B cell (primary cell): ENCODE results near the gene XIRP2. TPM values are rescaled to one million over a fixed set of nuclear protein-coding genes. Genes with fewer than 3 reads are reported as not detected.

ENCODE experiments used
- ATAC-seq: fragments of 200-7000 bp; cut with Tn5 transposase; one replicate; pipeline ENCODE4 v1.10.0; 2021; ENCODE audit warnings: low read depth, mild to moderate bottlenecking, moderate number of reproducible peaks, moderate library complexity
- CTCF ChIA-PET: fragments of 350-600 bp; sonication (Branson Sonifier 250); formaldehyde crosslinking; loops from one replicate; lab custom pipeline; 2021; ENCODE audit warnings: antibody characterized with exemption, inconsistent platforms; lab: Charles Lee
- POLR2A ChIA-PET: fragments of 350-600 bp; sonication (Branson Sonifier 250); formaldehyde crosslinking; loops from one replicate; lab custom pipeline; 2021; ENCODE audit warnings: antibody characterized with exemption; lab: Charles Lee
- DNase-seq: peaks from one replicate; pipeline ENCODE4 v3.0.0; 2013
- H2AFZ ChIP-seq: 2 replicates; pipeline ENCODE4 v1.6.1; 2012; ENCODE audit warnings: mild to moderate bottlenecking, low read depth, low read length; ENCODE audit not compliant: insufficient read depth, poor library complexity, severe bottlenecking
- H3K27ac ChIP-seq, 2 donors: 1 replicate in 1 of 2; 2 replicates in 1 of 2; pipeline ENCODE4 v1.5.1; 2012 to 2013; ENCODE audit warnings: low read length in 2 of 2, mild to moderate bottlenecking in 2 of 2, moderate library complexity in 1 of 2
- H3K27me3 ChIP-seq, 4 experiments: fragments of 200-600 bp in 1 of 4; sonication (generic) in 1 of 4; replicated peaks in 1 of 4; 1 replicate in 2 of 4; 2 replicates in 2 of 4; pipeline versions ENCODE4 v1.6.1 to v1.7.0; 2013 to 2016; ENCODE audit warnings: low read length in 3 of 4, mild to moderate bottlenecking in 2 of 4, mixed read lengths in 1 of 4, moderate library complexity in 1 of 4; ENCODE audit not compliant: insufficient read depth in 4 of 4, control insufficient read depth in 3 of 4; ENCODE audit errors: control extremely low read depth in 1 of 4
- H3K36me3 ChIP-seq, 2 experiments: replicated peaks in 1 of 2; 1 replicate in 1 of 2; 2 replicates in 1 of 2; pipeline versions ENCODE4 v1.6.1 to v1.7.1; 2013; ENCODE audit warnings: low read length in 1 of 2; ENCODE audit not compliant: insufficient read depth in 2 of 2, control insufficient read depth in 1 of 2; ENCODE audit errors: control extremely low read depth in 1 of 2, extremely low read depth in 1 of 2
- H3K4me1 ChIP-seq, 2 donors: fragments of 200-600 bp in 1 of 2; sonication (generic) in 1 of 2; 1 replicate in 1 of 2; 2 replicates in 1 of 2; pipeline versions ENCODE4 v1.5.1 to v1.6.1; 2013 to 2017; ENCODE audit warnings: low read length in 2 of 2; ENCODE audit not compliant: control insufficient read depth in 2 of 2, insufficient read depth in 2 of 2
- H3K4me2 ChIP-seq: replicated peaks from 2 replicates; pipeline ENCODE3; 2012; ENCODE audit warnings: mild to moderate bottlenecking, low read depth, low read length; ENCODE audit not compliant: poor library complexity, severe bottlenecking
- H3K4me3 ChIP-seq, 5 experiments: fragments of 200-600 bp in 1 of 5; sonication (generic) in 1 of 5; 1 replicate in 3 of 5; 2 replicates in 2 of 5; pipeline versions ENCODE4 v1.5.1 to v1.7.0; 2011 to 2016; ENCODE audit warnings: low read length in 4 of 5, mild to moderate bottlenecking in 4 of 5, low read depth in 2 of 5, control low read depth in 1 of 5, moderate library complexity in 1 of 5; ENCODE audit not compliant: insufficient read depth in 1 of 5; ENCODE audit errors: control extremely low read depth in 1 of 5, extremely low read depth in 1 of 5
- H3K79me2 ChIP-seq: fragments of 200-600 bp; sonication (generic); one replicate; pipeline ENCODE4 v1.6.0; 2016; ENCODE audit warnings: low read length; ENCODE audit not compliant: control insufficient read depth, insufficient read depth
- H3K9ac ChIP-seq: fragments of 200-600 bp; sonication (generic); 2 replicates; pipeline ENCODE4 v1.6.1; 2017; ENCODE audit warnings: mild to moderate bottlenecking, low read length, moderate library complexity
- H3K9me3 ChIP-seq, 3 donors: one replicate each; pipeline versions ENCODE4 v1.6.1 to v1.7.1; 2013; ENCODE audit warnings: low read length in 2 of 3; ENCODE audit not compliant: control insufficient read depth in 2 of 3, insufficient read depth in 1 of 3; ENCODE audit errors: control extremely low read depth in 1 of 3
- H4K20me1 ChIP-seq: 2 replicates; pipeline ENCODE4 v1.6.0; 2012; ENCODE audit warnings: mild to moderate bottlenecking, low read length; ENCODE audit not compliant: insufficient read depth, control insufficient read depth, poor library complexity, severe bottlenecking
- H3K27ac Mint-ChIP-seq: one replicate; pipeline ENCODE4 v1.8.0; 2021; ENCODE audit warnings: mixed read lengths
- H3K27me3 Mint-ChIP-seq: one replicate; pipeline ENCODE4 v1.8.0; 2021; ENCODE audit warnings: mixed read lengths
- H3K4me1 Mint-ChIP-seq: one replicate; pipeline ENCODE4 v1.8.0; 2021; ENCODE audit warnings: mixed read lengths
- H3K4me3 Mint-ChIP-seq: one replicate; pipeline ENCODE4 v1.8.0; 2021; ENCODE audit warnings: mixed read lengths
- H3K9me3 Mint-ChIP-seq: one replicate; pipeline ENCODE4 v1.8.0; 2022; ENCODE audit warnings: mixed read lengths; ENCODE audit not compliant: insufficient read depth
- CTCF ChIP-seq: fragments of 200-600 bp; IDR thresholded peaks from one replicate; pipeline ENCODE4 v1.8.0; 2022; ENCODE audit warnings: antibody characterized with exemption, mild to moderate bottlenecking
- EZH2 ChIP-seq: IDR thresholded peaks from 2 replicates; pipeline ENCODE4 v1.6.1; 2012; ENCODE audit warnings: borderline replicate concordance, low read depth, mild to moderate bottlenecking, moderate library complexity, low read length; ENCODE audit not compliant: insufficient read depth, poor library complexity, severe bottlenecking
- WGBS: methylation state at CpG from one replicate; pipeline ENCODE4 v1.1.5; 2013; ENCODE audit warnings: missing lambda C conversion rate; ENCODE audit not compliant: insufficient coverage; 5-methylcytosine and 5-hydroxymethylcytosine counted together
- intact Hi-C: fragments of 100-400 bp; cut with micrococcal nuclease; formaldehyde crosslinking; loops from one replicate; pipeline ENCODE4 v1.10.0; 2022
- polyA plus RNA-seq: library from polyadenylated mRNA; depleted of rRNA; stranded (reverse); fragments of >200 nt; gene quantifications from 2 replicates; pipeline ENCODE4 v1.2.3, GENCODE V29; 2012
- total RNA-seq, 2 donors: library from RNA; stranded (reverse); fragments of 120-200 nt in 1 of 2; gene quantifications; 1 replicate in 1 of 2; 2 replicates in 1 of 2; pipeline versions ENCODE4 v1.2.3 to v1.2.4, GENCODE V29; 2013 to 2022

XIRP2 gene
- total and polyA plus RNA-seq, 2 donors (not counting 1 experiment from before 2014, with no cell fraction given): not detected

GRCh38 chr2:167126165-167126564 is 237.9 kb downstream of the XIRP2 start:
- no peaks in the 10 kb centered on the region for H3K36me3 ChIP-seq
- no peak overlapping the region for H3K4me3 ChIP-seq
- no peak overlapping the region for H3K4me2 ChIP-seq
- Mint-ChIP-seq H3K4me3 (no peak overlapping the region), H3K27ac (no peak overlapping the region), H3K9me3 (no peaks in the 10 kb centered on the region), H3K4me1 (no peaks in the 10 kb centered on the region), H3K27me3 (no peaks in the 10 kb centered on the region)
- no peaks in the 10 kb centered on the region for H4K20me1 ChIP-seq
- no peaks in the 10 kb centered on the region for H3K4me1 ChIP-seq
- no peak overlapping the region for H3K27ac ChIP-seq
- no peak overlapping the region for H2AFZ ChIP-seq
- ATAC-seq (no peak), DNase-seq (no peak)
- TF ChIP-seq CTCF: no peak
- TF ChIP-seq EZH2: no peak
- H3K79me2 ChIP-seq: no peaks in the 10 kb centered on the region
- H3K9me3 ChIP-seq: no peaks in the 10 kb centered on the region
- 70% methylated on average over 3 of the region's 3 CpGs for WGBS
- ChIA-PET CTCF (no interaction called here), POLR2A (no interaction called here)
- H3K9ac ChIP-seq: no peak overlapping the region
- intact Hi-C loops: no loop called here
- no peaks in the 10 kb centered on the region for H3K27me3 ChIP-seq

GRCh38 chr2:167127135-167127534 is 238.9 kb downstream of the XIRP2 start:
- POLR2A ChIA-PET: no interaction called here
- no peaks in the 10 kb centered on the region for H3K9me3 Mint-ChIP-seq
- DNase-seq (peak; percentile 2), ATAC-seq (no peak)
- Histone ChIP-seq H3K27me3 (no peaks in the 10 kb centered on the region), H2AFZ (no peak overlapping the region), H3K79me2 (no peaks in the 10 kb centered on the region), H3K27ac (no peak overlapping the region), H3K4me3 (no peak overlapping the region), H4K20me1 (no peaks in the 10 kb centered on the region), H3K9ac (no peak overlapping the region), H3K4me2 (no peak overlapping the region), H3K36me3 (no peaks in the 10 kb centered on the region), H3K4me1 (no peaks in the 10 kb centered on the region), H3K9me3 (no peaks in the 10 kb centered on the region)
- WGBS: no CpG with 5 or more reads among the region's 1 CpG
- CTCF ChIA-PET: no interaction called here
- TF ChIP-seq CTCF: no peak
- TF ChIP-seq EZH2: no peak
- H3K4me3 Mint-ChIP-seq: no peak overlapping the region
- intact Hi-C loops: no loop called here
- no peak overlapping the region for H3K27ac Mint-ChIP-seq
- H3K4me1 Mint-ChIP-seq: no peaks in the 10 kb centered on the region
- no peaks in the 10 kb centered on the region for H3K27me3 Mint-ChIP-seq
